ENCODE data around the gene PXYLP1. TPM values are rescaled to one million over a fixed set of nuclear protein-coding genes. Genes with fewer than 3 reads are reported as not detected.

The PXYLP1 gene
- total RNA-seq, 1 donor = 6.5 TPM

GRCh38 chr3:141260630-141260927 is 29.0 kb downstream of the PXYLP1 start:
- DNase-seq (ENCODE audit: insufficient read length, low spot score, missing footprints) = no peak
- Histone ChIP-seq H3K79me2 (ENCODE audit: insufficient read depth, low read length) (no peaks in the 10 kb centered on the region), H3K27me3 (ENCODE audit: insufficient read depth, low read length) (no peaks in the 10 kb centered on the region), H3K36me3 (ENCODE audit: insufficient read depth, low read length) (no peaks in the 10 kb centered on the region), H3K4me1 (ENCODE audit: insufficient read depth, low read length) (peaks cover 13% of the 10 kb centered on the region), H4K20me1 (ENCODE audit: insufficient read depth, low read length) (no peaks in the 10 kb centered on the region), H3K27ac (ENCODE audit: low read depth, low read length) (no peak overlapping the region), H3K9me3 (ENCODE audit: low read depth, low read length) (no peaks in the 10 kb centered on the region), H3K4me2 (ENCODE audit: insufficient read depth, low read length) (no peak overlapping the region), H2AFZ (ENCODE audit: low read length) (no peak overlapping the region), H3K4me3 (ENCODE audit: insufficient read depth, low read length) (no peak overlapping the region)
- no peak for TF ChIP-seq CTCF (IDR thresholded peaks at IDR 0.05; ENCODE audit: extremely low read depth, low read depth, low read length)

GRCh38 chr3:141261472-141262307 is 30.1 kb downstream of the PXYLP1 start:
- Histone ChIP-seq H2AFZ (ENCODE audit: low read length) (no peak overlapping the region), H3K27me3 (ENCODE audit: insufficient read depth, low read length) (no peaks in the 10 kb centered on the region), H3K79me2 (ENCODE audit: insufficient read depth, low read length) (no peaks in the 10 kb centered on the region), H4K20me1 (ENCODE audit: insufficient read depth, low read length) (no peaks in the 10 kb centered on the region), H3K36me3 (ENCODE audit: insufficient read depth, low read length) (no peaks in the 10 kb centered on the region), H3K4me1 (ENCODE audit: insufficient read depth, low read length) (peaks cover 13% of the 10 kb centered on the region), H3K27ac (ENCODE audit: low read depth, low read length) (peak overlapping the region; percentile 36), H3K4me2 (ENCODE audit: insufficient read depth, low read length) (no peak overlapping the region), H3K4me3 (ENCODE audit: insufficient read depth, low read length) (no peak overlapping the region), H3K9me3 (ENCODE audit: low read depth, low read length) (no peaks in the 10 kb centered on the region)
- DNase-seq (ENCODE audit: insufficient read length, low spot score, missing footprints) = no peak
- no peak for TF ChIP-seq CTCF (IDR thresholded peaks at IDR 0.05; ENCODE audit: extremely low read depth, low read depth, low read length)

- Histone ChIP-seq H3K4me1 (ENCODE audit: insufficient read depth, low read length) (peaks cover 13% of the 10 kb centered on the region), H3K27ac (ENCODE audit: low read depth, low read length) (peak overlapping the region; percentile 36), H3K4me2 (ENCODE audit: insufficient read depth, low read length) (no peak overlapping the region), H3K9me3 (ENCODE audit: low read depth, low read length) (no peaks in the 10 kb centered on the region), H3K4me3 (ENCODE audit: insufficient read depth, low read length) (no peak overlapping the region), H3K27me3 (ENCODE audit: insufficient read depth, low read length) (no peaks in the 10 kb centered on the region), H2AFZ (ENCODE audit: low read length) (no peak overlapping the region), H4K20me1 (ENCODE audit: insufficient read depth, low read length) (no peaks in the 10 kb centered on the region), H3K36me3 (ENCODE audit: insufficient read depth, low read length) (no peaks in the 10 kb centered on the region), H3K79me2 (ENCODE audit: insufficient read depth, low read length) (no peaks in the 10 kb centered on the region)
- TF ChIP-seq CTCF (IDR thresholded peaks at IDR 0.05; ENCODE audit: extremely low read depth, low read depth, low read length) = no peak
- DNase-seq (ENCODE audit: insufficient read length, low spot score, missing footprints) = no peak
Observed at GRCh38 chr3:141262308-141262705, 30.7 kb downstream of the PXYLP1 start.

- DNase-seq (ENCODE audit: insufficient read length, low spot score, missing footprints) = no peak
- Histone ChIP-seq H3K27ac (ENCODE audit: low read depth, low read length) (no peak overlapping the region), H3K4me3 (ENCODE audit: insufficient read depth, low read length) (no peak overlapping the region)
Observed at GRCh38 chr3:141266186-141266585, 34.6 kb downstream of the PXYLP1 start.

More at GRCh38 chr3:141266186-141266585, 34.6 kb downstream of the PXYLP1 start:
- Histone ChIP-seq H3K36me3 (ENCODE audit: insufficient read depth, low read length) (no peaks in the 10 kb centered on the region), H3K9me3 (ENCODE audit: low read depth, low read length) (no peaks in the 10 kb centered on the region), H4K20me1 (ENCODE audit: insufficient read depth, low read length) (no peaks in the 10 kb centered on the region), H2AFZ (ENCODE audit: low read length) (no peak overlapping the region), H3K4me1 (ENCODE audit: insufficient read depth, low read length) (peaks cover 13% of the 10 kb centered on the region), H3K79me2 (ENCODE audit: insufficient read depth, low read length) (no peaks in the 10 kb centered on the region), H3K4me2 (ENCODE audit: insufficient read depth, low read length) (no peak overlapping the region), H3K27me3 (ENCODE audit: insufficient read depth, low read length) (no peaks in the 10 kb centered on the region)
- TF ChIP-seq CTCF (IDR thresholded peaks at IDR 0.05; ENCODE audit: extremely low read depth, low read depth, low read length) = no peak

Measured in osteoblast (primary cell).